Vagina (tissue), 2 donors: Measurements from ENCODE around the gene PDE4D. TPM values are rescaled to one million over a fixed set of nuclear protein-coding genes. Genes with fewer than 3 reads are reported as not detected.

Source experiments
- DNase-seq, 2 donors: peaks; one replicate each; pipeline ENCODE4 v3.0.0-alpha.2; 2017; ENCODE audit errors: extremely low spot score in 2 of 2
- H3K27ac ChIP-seq: fragments of 200-600 bp; sonication (generic); one replicate; pipeline ENCODE4 v1.5.1; 2019
- H3K27me3 ChIP-seq: fragments of 200-600 bp; sonication (generic); one replicate; pipeline ENCODE4 v1.5.1; 2019
- H3K36me3 ChIP-seq, 2 donors: fragments of 200-600 bp; sonication (generic); one replicate each; pipeline ENCODE4 v1.5.1; 2017 to 2019
- H3K4me1 ChIP-seq: fragments of 200-600 bp; sonication (generic); one replicate; pipeline ENCODE4 v1.5.1; 2019
- H3K4me3 ChIP-seq, 2 donors: fragments of 200-600 bp; sonication (generic); 1 replicate in 1 of 2; 2 replicates in 1 of 2; pipeline ENCODE4 v1.5.1; 2016 to 2019
- H3K9me3 ChIP-seq: fragments of 200-600 bp; sonication (generic); one replicate; pipeline ENCODE4 v1.5.1; 2019
- POLR2A ChIP-seq, 2 donors: fragments of 450-650 bp; IDR thresholded peaks; one replicate each; pipeline ENCODE4 v1.6.1; 2017; ENCODE audit warnings: antibody characterized with exemption in 2 of 2, mild to moderate bottlenecking in 2 of 2, moderate library complexity in 2 of 2
- POLR2AphosphoS5 ChIP-seq, 2 donors: sonication (generic); formaldehyde crosslinking; IDR thresholded peaks; one replicate each; pipeline ENCODE4 v1.9.0; 2017; ENCODE audit warnings: antibody characterized with exemption in 2 of 2, mild to moderate bottlenecking in 2 of 2, low read depth in 1 of 2; ENCODE audit not compliant: insufficient read depth in 1 of 2
- intact Hi-C: fragments of 100-400 bp; cut with DNase I; formaldehyde crosslinking; loops from one replicate; pipeline ENCODE4 v1.15.1; 2023
- total RNA-seq: library from RNA; depleted of rRNA; stranded (reverse); fragments of >200 nt; gene quantifications from one replicate; pipeline ENCODE4 v1.2.3, GENCODE V29; 2016
- TF ChIP-seq, protein P1 (sequence below), 3 experiments: fragments of 450-650 bp in 2 of 3; fragments of 200-600 bp in 1 of 3; sonication (generic) in 1 of 3; IDR thresholded peaks; one replicate each; pipeline ENCODE4 v1.5.1; 2017 to 2019; ENCODE audit warnings: antibody characterized with exemption in 3 of 3, mild to moderate bottlenecking in 2 of 3, moderate library complexity in 2 of 3

PDE4D gene
- total RNA-seq, 1 donor from 2014 or later, result 86.9 TPM

GRCh38 chr5:59823420-59823819, 70.1 kb downstream of the PDE4D start:
- no peaks in the 10 kb centered on the region for H3K9me3 ChIP-seq
- H3K27me3 ChIP-seq, result no peaks in the 10 kb centered on the region
- no peaks in the 10 kb centered on the region for H3K4me1 ChIP-seq
- no peak for TF ChIP-seq POLR2A (IDR thresholded peaks at IDR 0.05)
- no peak for TF ChIP-seq POLR2AphosphoS5 (IDR thresholded peaks at IDR 0.05; ENCODE audit: insufficient read depth in 1 of 2, low read depth in 1 of 2)
- TF ChIP-seq, protein P1, sequence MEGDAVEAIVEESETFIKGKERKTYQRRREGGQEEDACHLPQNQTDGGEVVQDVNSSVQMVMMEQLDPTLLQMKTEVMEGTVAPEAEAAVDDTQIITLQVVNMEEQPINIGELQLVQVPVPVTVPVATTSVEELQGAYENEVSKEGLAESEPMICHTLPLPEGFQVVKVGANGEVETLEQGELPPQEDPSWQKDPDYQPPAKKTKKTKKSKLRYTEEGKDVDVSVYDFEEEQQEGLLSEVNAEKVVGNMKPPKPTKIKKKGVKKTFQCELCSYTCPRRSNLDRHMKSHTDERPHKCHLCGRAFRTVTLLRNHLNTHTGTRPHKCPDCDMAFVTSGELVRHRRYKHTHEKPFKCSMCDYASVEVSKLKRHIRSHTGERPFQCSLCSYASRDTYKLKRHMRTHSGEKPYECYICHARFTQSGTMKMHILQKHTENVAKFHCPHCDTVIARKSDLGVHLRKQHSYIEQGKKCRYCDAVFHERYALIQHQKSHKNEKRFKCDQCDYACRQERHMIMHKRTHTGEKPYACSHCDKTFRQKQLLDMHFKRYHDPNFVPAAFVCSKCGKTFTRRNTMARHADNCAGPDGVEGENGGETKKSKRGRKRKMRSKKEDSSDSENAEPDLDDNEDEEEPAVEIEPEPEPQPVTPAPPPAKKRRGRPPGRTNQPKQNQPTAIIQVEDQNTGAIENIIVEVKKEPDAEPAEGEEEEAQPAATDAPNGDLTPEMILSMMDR (IDR thresholded peaks at IDR 0.05), result no peak
- no peak for DNase-seq
- no peaks in the 10 kb centered on the region for H3K36me3 ChIP-seq
- H3K27ac ChIP-seq, result no peak overlapping the region
- intact Hi-C loops, result no loop called here
- no peak overlapping the region for H3K4me3 ChIP-seq

GRCh38 chr5:59819806-59820205, 73.7 kb downstream of the PDE4D start:
- Histone ChIP-seq H3K27me3 (no peaks in the 10 kb centered on the region), H3K27ac (no peak overlapping the region), H3K4me1 (no peaks in the 10 kb centered on the region), H3K36me3 (no peaks in the 10 kb centered on the region), H3K4me3 (no peak overlapping the region), H3K9me3 (no peaks in the 10 kb centered on the region)
- TF ChIP-seq POLR2A (IDR thresholded peaks at IDR 0.05) (no peak), POLR2AphosphoS5 (IDR thresholded peaks at IDR 0.05; ENCODE audit: insufficient read depth in 1 of 2, low read depth in 1 of 2) (no peak)
- TF ChIP-seq, protein P1 (IDR thresholded peaks at IDR 0.05), result no peak
- DNase-seq, result no peak
- intact Hi-C loops, result loop anchor here (10.0 kb wide), 1 partner anchor 565 kb away; no protein-coding TSS in a partner anchor

DNA sequence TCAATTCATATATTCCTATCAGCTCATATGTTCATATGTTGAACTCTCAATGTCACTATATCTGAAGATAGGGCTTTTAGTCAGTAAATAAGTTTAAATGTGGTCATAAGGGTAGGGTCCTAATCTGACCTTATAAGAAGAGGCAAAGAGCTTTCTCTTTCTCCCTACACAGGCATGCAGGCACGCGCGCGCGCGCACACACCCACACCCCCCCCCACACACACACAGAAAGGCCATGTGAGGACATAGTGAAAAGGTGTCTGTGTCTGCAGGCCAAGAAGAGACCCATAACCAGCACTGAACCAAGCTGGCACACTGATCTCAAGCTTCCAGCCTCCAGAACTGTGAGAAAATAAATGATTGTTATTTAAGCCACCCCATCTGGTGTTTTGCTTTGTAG, 76.0 kb downstream of the PDE4D start:
- intact Hi-C loops, result loop anchor here (10.0 kb wide), 1 partner anchor 567 kb away; no protein-coding TSS in a partner anchor
- no peak overlapping the region for H3K27ac ChIP-seq
- DNase-seq, result no peak

DNA sequence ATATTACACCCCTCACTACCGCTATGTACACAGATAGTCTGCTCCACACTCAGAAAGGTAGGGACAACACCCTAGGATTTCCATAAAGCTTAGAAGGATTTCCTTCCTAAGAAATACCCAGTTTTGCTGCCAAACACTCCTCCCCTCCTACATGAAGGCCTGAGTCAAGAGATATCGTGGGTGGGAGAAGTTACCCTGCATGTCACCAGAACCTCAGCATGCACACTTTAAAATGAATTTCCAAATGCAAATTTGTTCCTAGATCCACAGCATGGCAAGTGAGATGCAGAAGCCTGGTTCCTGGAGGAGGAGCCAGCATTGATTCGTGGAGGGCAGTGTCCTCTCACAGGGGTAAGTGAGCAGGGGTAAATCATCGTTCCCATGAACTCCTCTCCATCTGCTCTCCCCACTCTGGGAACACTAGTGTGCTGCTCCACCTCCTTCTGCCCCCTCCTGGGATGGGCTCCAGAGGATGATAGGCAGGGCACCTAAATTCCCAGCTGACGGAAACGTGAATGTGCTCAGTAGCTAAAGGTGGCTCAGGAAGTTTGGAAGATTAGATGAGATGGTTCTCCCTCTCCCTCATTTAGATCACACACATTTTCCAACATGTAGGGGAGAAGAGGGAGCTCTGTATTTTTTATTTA, 76.7 kb downstream of the PDE4D start:
- no peak for DNase-seq
- H3K9me3 ChIP-seq, result no peaks in the 10 kb centered on the region
- intact Hi-C loops, result loop anchor here (10.0 kb wide), 1 partner anchor 568 kb away; no protein-coding TSS in a partner anchor
- TF ChIP-seq, protein P1 (IDR thresholded peaks at IDR 0.05), result no peak
- TF ChIP-seq POLR2AphosphoS5 (IDR thresholded peaks at IDR 0.05; ENCODE audit: insufficient read depth in 1 of 2, low read depth in 1 of 2), result no peak
- TF ChIP-seq POLR2A (IDR thresholded peaks at IDR 0.05), result no peak
- no peaks in the 10 kb centered on the region for H3K4me1 ChIP-seq
- no peak overlapping the region for H3K4me3 ChIP-seq
- no peaks in the 10 kb centered on the region for H3K27me3 ChIP-seq
- H3K27ac ChIP-seq, result no peak overlapping the region
- no peaks in the 10 kb centered on the region for H3K36me3 ChIP-seq

More for the DNA sequence above, 76.0 kb downstream of the PDE4D start:
- TF ChIP-seq POLR2AphosphoS5 (IDR thresholded peaks at IDR 0.05; ENCODE audit: insufficient read depth in 1 of 2, low read depth in 1 of 2) (no peak), POLR2A (IDR thresholded peaks at IDR 0.05) (no peak)
- TF ChIP-seq, protein P1 (IDR thresholded peaks at IDR 0.05), result no peak
- Histone ChIP-seq H3K4me1 (no peaks in the 10 kb centered on the region), H3K9me3 (no peaks in the 10 kb centered on the region), H3K27me3 (no peaks in the 10 kb centered on the region), H3K36me3 (no peaks in the 10 kb centered on the region), H3K4me3 (no peak overlapping the region)

- Histone ChIP-seq H3K27ac (no peak overlapping the region), H3K4me1 (no peaks in the 10 kb centered on the region), H3K27me3 (no peaks in the 10 kb centered on the region), H3K9me3 (no peaks in the 10 kb centered on the region), H3K36me3 (no peaks in the 10 kb centered on the region), H3K4me3 (no peak overlapping the region)
- TF ChIP-seq POLR2A (IDR thresholded peaks at IDR 0.05), result no peak
- TF ChIP-seq POLR2AphosphoS5 (IDR thresholded peaks at IDR 0.05; ENCODE audit: insufficient read depth in 1 of 2, low read depth in 1 of 2), result no peak
- TF ChIP-seq, protein P1 (IDR thresholded peaks at IDR 0.05), result no peak
- no peak for DNase-seq
- intact Hi-C loops, result loop anchor here (10.0 kb wide), 1 partner anchor 570 kb away; no protein-coding TSS in a partner anchor
Measured at GRCh38 chr5:59814537-59814872, 79.0 kb downstream of the PDE4D start.
